GM10266 (cell line): ENCODE measurements around the gene MUC4.
"Not testable (repeated sequence)": the region's sequence is repeated elsewhere in the genome, so short reads cannot be mapped to it uniquely, and the experiment has no call there.

Source experiments
- DNase-seq: peaks from one replicate; pipeline ENCODE4 v3.0.0; 2012; ENCODE audit errors: extremely low spot score
- TF ChIP-seq, protein P1 (sequence below): IDR thresholded peaks from 2 replicates; pipeline ENCODE4 v1.5.1; 2012; ENCODE audit warnings: mild to moderate bottlenecking, low read depth; ENCODE audit not compliant: control insufficient read depth, insufficient read depth; ENCODE audit errors: missing control alignments

MUC4 gene

DNA sequence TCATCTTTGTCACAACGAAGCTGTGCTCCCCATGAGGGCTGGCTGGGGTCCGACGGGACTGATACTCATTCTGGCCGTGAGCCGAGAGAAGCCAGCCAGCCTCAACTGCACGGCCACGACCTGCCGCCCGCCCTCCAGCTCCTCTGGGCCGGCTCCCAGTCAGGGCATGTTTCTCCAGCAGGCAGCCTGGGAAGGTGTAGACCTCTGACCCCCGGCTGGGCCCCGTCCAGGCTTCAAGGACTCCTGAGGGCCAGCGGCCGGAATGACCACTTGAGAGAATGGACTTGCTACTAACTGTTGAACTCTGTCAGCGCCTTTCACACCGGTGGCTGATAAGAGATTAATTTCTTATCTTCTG is 18.1 kb upstream of the MUC4 start:
- TF ChIP-seq, protein P1, sequence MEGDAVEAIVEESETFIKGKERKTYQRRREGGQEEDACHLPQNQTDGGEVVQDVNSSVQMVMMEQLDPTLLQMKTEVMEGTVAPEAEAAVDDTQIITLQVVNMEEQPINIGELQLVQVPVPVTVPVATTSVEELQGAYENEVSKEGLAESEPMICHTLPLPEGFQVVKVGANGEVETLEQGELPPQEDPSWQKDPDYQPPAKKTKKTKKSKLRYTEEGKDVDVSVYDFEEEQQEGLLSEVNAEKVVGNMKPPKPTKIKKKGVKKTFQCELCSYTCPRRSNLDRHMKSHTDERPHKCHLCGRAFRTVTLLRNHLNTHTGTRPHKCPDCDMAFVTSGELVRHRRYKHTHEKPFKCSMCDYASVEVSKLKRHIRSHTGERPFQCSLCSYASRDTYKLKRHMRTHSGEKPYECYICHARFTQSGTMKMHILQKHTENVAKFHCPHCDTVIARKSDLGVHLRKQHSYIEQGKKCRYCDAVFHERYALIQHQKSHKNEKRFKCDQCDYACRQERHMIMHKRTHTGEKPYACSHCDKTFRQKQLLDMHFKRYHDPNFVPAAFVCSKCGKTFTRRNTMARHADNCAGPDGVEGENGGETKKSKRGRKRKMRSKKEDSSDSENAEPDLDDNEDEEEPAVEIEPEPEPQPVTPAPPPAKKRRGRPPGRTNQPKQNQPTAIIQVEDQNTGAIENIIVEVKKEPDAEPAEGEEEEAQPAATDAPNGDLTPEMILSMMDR: no peak
- no peak for DNase-seq

DNA sequence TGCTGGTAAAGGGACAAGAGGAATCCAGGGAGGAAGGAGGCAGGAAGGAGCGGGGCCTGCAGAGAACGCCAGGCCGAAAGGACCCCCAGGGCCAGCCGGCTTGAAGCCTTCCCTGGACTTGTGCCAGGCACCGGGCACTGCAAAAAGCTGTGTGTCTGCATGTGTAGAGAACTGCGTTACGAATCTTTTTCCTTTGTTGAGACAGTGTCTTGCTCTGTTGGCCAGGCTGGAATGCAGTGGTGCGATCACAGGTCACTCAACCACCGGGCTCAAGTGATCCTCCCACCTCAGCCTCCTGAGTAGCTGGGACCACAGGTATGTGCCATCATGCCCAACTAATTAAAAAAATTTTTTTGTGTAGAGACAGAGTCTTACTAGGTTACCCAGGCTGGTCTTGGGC is 17.0 kb upstream of the MUC4 start:
- TF ChIP-seq, protein P1: no peak
- DNase-seq: no peak

DNA sequence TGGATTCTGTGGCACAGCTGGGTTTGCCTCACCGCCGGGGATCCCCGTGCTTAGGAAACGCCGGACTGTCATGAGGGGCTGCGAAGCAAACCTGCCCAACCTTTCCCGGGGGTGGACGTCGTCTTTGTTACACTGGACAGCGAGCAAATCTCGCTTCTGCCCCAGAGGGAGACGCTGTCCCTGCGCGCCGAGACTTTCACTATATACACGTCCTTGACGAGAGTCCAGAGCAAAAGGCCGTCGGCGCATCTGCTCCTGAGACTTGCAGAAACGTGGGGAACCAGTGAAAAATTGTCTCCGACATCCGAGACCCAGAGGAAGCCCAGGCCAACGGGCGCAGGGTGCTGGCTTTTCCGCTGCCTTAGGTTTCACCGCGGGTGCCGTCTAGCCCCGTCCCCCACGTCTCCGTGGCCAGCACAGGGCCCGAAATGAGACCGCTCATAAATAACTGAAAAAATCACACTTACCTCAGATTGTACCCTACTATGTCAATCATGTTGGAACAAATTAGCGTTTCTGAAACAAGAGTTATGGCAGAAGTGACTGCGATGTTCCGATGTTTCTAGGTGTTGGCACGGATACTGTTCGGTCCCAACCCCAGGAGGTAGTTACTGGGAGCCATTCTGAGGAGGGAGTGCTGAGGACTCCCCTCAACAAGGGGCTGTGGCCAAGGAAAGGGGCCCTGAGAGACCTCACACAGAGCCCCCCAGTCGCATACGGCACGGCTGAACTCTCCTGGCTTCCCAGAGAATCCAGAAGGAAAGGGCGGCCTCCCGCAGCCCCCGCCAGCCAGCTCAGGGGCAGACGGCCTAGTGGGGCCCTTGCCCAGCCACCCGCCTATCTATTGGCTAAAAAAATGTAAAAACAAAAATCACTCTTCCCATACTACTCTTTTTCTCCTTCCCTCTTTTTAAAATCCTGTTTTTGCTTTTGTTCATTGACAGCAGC is 14.4 kb upstream of the MUC4 start:
- DNase-seq: no peak
- TF ChIP-seq, protein P1: no peak

GRCh38 chr3:195825191-195825588 is 13.5 kb upstream of the MUC4 start:
- TF ChIP-seq, protein P1: no peak
- no peak for DNase-seq

DNA sequence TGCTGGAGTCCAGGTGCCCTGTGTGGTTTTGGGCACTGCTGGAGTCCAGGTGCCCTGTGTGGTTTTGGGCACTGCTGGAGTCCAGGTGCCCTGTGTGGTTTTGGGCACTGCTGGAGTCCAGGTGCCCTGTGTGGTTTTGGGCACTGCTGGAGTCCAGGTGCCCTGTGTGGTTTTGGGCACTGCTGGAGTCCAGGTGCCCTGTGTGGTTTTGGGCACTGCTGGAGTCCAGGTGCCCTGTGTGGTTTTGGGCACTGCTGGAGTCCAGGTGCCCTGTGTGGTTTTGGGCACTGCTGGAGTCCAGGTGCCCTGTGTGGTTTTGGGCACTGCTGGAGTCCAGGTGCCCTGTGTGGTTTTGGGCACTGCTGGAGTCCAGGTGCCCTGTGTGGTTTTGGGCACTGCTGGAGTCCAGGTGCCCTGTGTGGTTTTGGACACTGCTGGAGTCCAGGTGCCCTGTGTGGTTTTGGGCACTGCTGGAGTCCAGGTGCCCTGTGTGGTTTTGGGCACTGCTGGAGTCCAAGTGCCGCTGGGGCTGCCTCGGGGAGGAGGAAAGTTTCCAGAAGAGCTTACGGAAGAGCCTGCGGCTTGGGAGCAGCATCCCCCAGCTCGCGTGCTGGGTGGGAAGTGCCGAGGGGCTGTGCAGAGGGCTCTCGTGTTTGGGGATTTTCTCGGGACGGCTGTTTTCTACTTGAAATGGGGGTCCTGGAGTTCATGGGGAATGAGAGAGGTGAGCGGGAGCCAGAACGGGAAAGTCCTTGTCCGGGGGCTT is 12.9 kb upstream of the MUC4 start:
- not testable (repeated sequence) for DNase-seq

- no peak for DNase-seq
- TF ChIP-seq, protein P1: no peak
Observed at GRCh38 chr3:195823999-195824398, 12.3 kb upstream of the MUC4 start.

- TF ChIP-seq, protein P1: no peak
Observed at GRCh38 chr3:195823280-195823679, 11.6 kb upstream of the MUC4 start.

More at GRCh38 chr3:195823280-195823679, 11.6 kb upstream of the MUC4 start:
- DNase-seq: no peak
